Activated B cell treated with CpG ODN at 0.5 μM for 24 hours (primary cell): ENCODE measurements around the gene CNTNAP2. TPM values are rescaled to one million over a fixed set of nuclear protein-coding genes. Genes with fewer than 3 reads are reported as not detected.

Source experiments
- ATAC-seq: fragments of 200-7000 bp; cut with Tn5 transposase; one replicate; pipeline ENCODE4 v1.10.0; 2021; ENCODE audit warnings: low read depth, mild to moderate bottlenecking, moderate library complexity
- CTCF ChIA-PET: fragments of 350-600 bp; sonication (Branson Sonifier 250); formaldehyde crosslinking; loops from one replicate; lab custom pipeline; 2021; ENCODE audit warnings: antibody characterized with exemption; lab: Charles Lee
- POLR2A ChIA-PET: fragments of 350-600 bp; sonication (Branson Sonifier 250); formaldehyde crosslinking; loops from one replicate; lab custom pipeline; 2021; ENCODE audit warnings: antibody characterized with exemption; lab: Charles Lee
- DNase-seq: peaks from one replicate; pipeline ENCODE4 v3.0.0; 2022
- H3K27ac Mint-ChIP-seq: one replicate; pipeline ENCODE4 v1.8.0; 2020; ENCODE audit warnings: mixed read lengths
- H3K27me3 Mint-ChIP-seq: one replicate; pipeline ENCODE4 v1.8.0; 2021; ENCODE audit warnings: mixed read lengths
- H3K36me3 Mint-ChIP-seq: one replicate; pipeline ENCODE4 v1.8.0; 2021; ENCODE audit warnings: low read depth, mixed read lengths
- H3K4me1 Mint-ChIP-seq: one replicate; pipeline ENCODE4 v1.8.0; 2021; ENCODE audit warnings: mixed read lengths
- H3K4me3 Mint-ChIP-seq: one replicate; pipeline ENCODE4 v1.8.0; 2020; ENCODE audit warnings: mild to moderate bottlenecking, mixed read lengths
- H3K9me3 Mint-ChIP-seq: one replicate; pipeline ENCODE4 v1.8.0; 2020; ENCODE audit warnings: mixed read lengths
- CTCF ChIP-seq: fragments of 200-600 bp; IDR thresholded peaks from one replicate; pipeline ENCODE4 v1.8.0; 2022; ENCODE audit warnings: antibody characterized with exemption, mild to moderate bottlenecking
- intact Hi-C: fragments of 100-400 bp; cut with micrococcal nuclease; formaldehyde crosslinking; loops from one replicate; pipeline ENCODE4 v1.15.1; 2024
- total RNA-seq: library from RNA; stranded (reverse); gene quantifications from 2 replicates; pipeline ENCODE4 v1.2.3, GENCODE V29; 2022

Gene CNTNAP2
- total RNA-seq, 1 donor from 2014 or later, result 0.84 TPM

GRCh38 chr7:146728611-146729010 lies 612.0 kb downstream of the CNTNAP2 start:
- H3K27me3 Mint-ChIP-seq, result no peaks in the 10 kb centered on the region
- POLR2A ChIA-PET, result no interaction called here
- H3K36me3 Mint-ChIP-seq, result no peaks in the 10 kb centered on the region
- ATAC-seq, result no peak
- CTCF ChIA-PET, result no interaction called here
- no peak for DNase-seq
- TF ChIP-seq CTCF, result no peak
- H3K9me3 Mint-ChIP-seq, result no peaks in the 10 kb centered on the region
- intact Hi-C loops, result no loop called here
- no peak overlapping the region for H3K4me3 Mint-ChIP-seq
- no peak overlapping the region for H3K27ac Mint-ChIP-seq
- no peaks in the 10 kb centered on the region for H3K4me1 Mint-ChIP-seq

- no peak for TF ChIP-seq CTCF
- ATAC-seq (no peak), DNase-seq (no peak)
- CTCF ChIA-PET, result no interaction called here
- no peak overlapping the region for H3K4me3 Mint-ChIP-seq
- H3K27ac Mint-ChIP-seq, result no peak overlapping the region
- H3K4me1 Mint-ChIP-seq, result no peaks in the 10 kb centered on the region
- H3K27me3 Mint-ChIP-seq, result no peaks in the 10 kb centered on the region
- intact Hi-C loops, result no loop called here
- H3K36me3 Mint-ChIP-seq, result no peaks in the 10 kb centered on the region
- no peaks in the 10 kb centered on the region for H3K9me3 Mint-ChIP-seq
- POLR2A ChIA-PET, result no interaction called here
These were observed 614.6 kb downstream of the CNTNAP2 start for GRCh38 chr7:146731185-146731584.

- Mint-ChIP-seq H3K36me3 (no peaks in the 10 kb centered on the region), H3K9me3 (peaks cover 15% of the 10 kb centered on the region), H3K27ac (no peak overlapping the region), H3K4me3 (no peak overlapping the region), H3K27me3 (no peaks in the 10 kb centered on the region), H3K4me1 (no peaks in the 10 kb centered on the region)
- ATAC-seq, result no peak
- intact Hi-C loops, result no loop called here
- ChIA-PET POLR2A (no interaction called here), CTCF (no interaction called here)
- DNase-seq, result no peak
- TF ChIP-seq CTCF, result no peak
These were observed 619.4 kb downstream of the CNTNAP2 start for GRCh38 chr7:146735992-146736391.

- DNase-seq (no peak), ATAC-seq (no peak)
- no peak overlapping the region for H3K27ac Mint-ChIP-seq
- H3K27me3 Mint-ChIP-seq, result no peaks in the 10 kb centered on the region
- no peak overlapping the region for H3K4me3 Mint-ChIP-seq
- POLR2A ChIA-PET, result no interaction called here
- no peaks in the 10 kb centered on the region for H3K4me1 Mint-ChIP-seq
- TF ChIP-seq CTCF, result no peak
- CTCF ChIA-PET, result no interaction called here
- peaks cover 16% of the 10 kb centered on the region for H3K9me3 Mint-ChIP-seq
- intact Hi-C loops, result no loop called here
- no peaks in the 10 kb centered on the region for H3K36me3 Mint-ChIP-seq
These were observed 620.0 kb downstream of the CNTNAP2 start for GRCh38 chr7:146736446-146737190.

- peaks cover 20% of the 10 kb centered on the region for H3K9me3 Mint-ChIP-seq
These were observed 623.4 kb downstream of the CNTNAP2 start for GRCh38 chr7:146740039-146740438.

More at GRCh38 chr7:146740039-146740438, 623.4 kb downstream of the CNTNAP2 start:
- intact Hi-C loops, result no loop called here
- CTCF ChIA-PET, result no interaction called here
- H3K4me3 Mint-ChIP-seq, result no peak overlapping the region
- DNase-seq, result no peak
- POLR2A ChIA-PET, result no interaction called here
- H3K36me3 Mint-ChIP-seq, result no peaks in the 10 kb centered on the region
- H3K27me3 Mint-ChIP-seq, result no peaks in the 10 kb centered on the region
- TF ChIP-seq CTCF, result no peak
- H3K27ac Mint-ChIP-seq, result no peak overlapping the region
- no peak for ATAC-seq
- H3K4me1 Mint-ChIP-seq, result no peaks in the 10 kb centered on the region
